GM12878 (cell line): Measurements from ENCODE around the gene PPP6R1. TPM values are rescaled to one million over a fixed set of nuclear protein-coding genes. Genes with fewer than 3 reads are reported as not detected.

ENCODE experiments used
- GABPA ChIP-seq: IDR thresholded peaks from 2 replicates; pipeline ENCODE4 v1.6.1; 2014; ENCODE audit warnings: antibody characterized with exemption, low read depth, mild to moderate bottlenecking, inconsistent platforms
- MEF2A ChIP-seq: IDR thresholded peaks from 2 replicates; pipeline ENCODE4 v1.6.1; 2011; ENCODE audit warnings: low read depth, mild to moderate bottlenecking, low read length, moderate library complexity; ENCODE audit not compliant: insufficient read depth
- SUPT20H ChIP-seq: IDR thresholded peaks from 2 replicates; pipeline ENCODE4 v1.6.1; 2011; ENCODE audit warnings: low read depth, mild to moderate bottlenecking, low read length, moderate library complexity, borderline replicate concordance; ENCODE audit not compliant: control insufficient read depth
- TCF7 ChIP-seq: IDR thresholded peaks from 2 replicates; pipeline ENCODE4 v1.6.1; 2014; ENCODE audit warnings: antibody characterized with exemption, borderline replicate concordance
- YY1 ChIP-seq: IDR thresholded peaks from 2 replicates; pipeline ENCODE4 v1.6.1; 2011; ENCODE audit warnings: low read depth, mild to moderate bottlenecking, low read length
- polyA plus RNA-seq, 11 experiments: library from polyadenylated mRNA; depleted of rRNA in 4 of 11; unstranded in 6 of 11; stranded (reverse) in 5 of 11; fragments of >200 nt; fragmentation: Nextera tagmentation in 4 of 11; fragmentation: Illumina TruSeq in 1 of 11; extraction: Ambion mirVana in 4 of 11; extraction: Trizol in 1 of 11; gene quantifications; 1 replicate in 1 of 11; 2 replicates in 10 of 11; pipeline versions ENCODE4 v1.2.1 to v1.2.3, GENCODE V29; 2011 to 2016; ENCODE audit warnings: inconsistent platforms in 2 of 11, missing spikeins in 2 of 11, low read depth in 1 of 11
- total RNA-seq, 4 experiments: library from RNA; depleted of rRNA in 3 of 4; stranded (reverse); fragments of >200 nt in 3 of 4; fragmentation: Illumina TruSeq in 1 of 4; extraction: Trizol in 1 of 4; gene quantifications; 2 replicates each; pipeline versions ENCODE4 v1.2.1 to v1.2.3, GENCODE V29; 2013 to 2021
- TF ChIP-seq, protein P1 (sequence below): fragments of 450-650 bp; IDR thresholded peaks from 2 replicates; pipeline ENCODE4 v1.6.1; 2017; ENCODE audit warnings: borderline replicate concordance
- TF ChIP-seq, protein P2 (sequence below): IDR thresholded peaks from 2 replicates; pipeline ENCODE4 v1.6.1; 2012; ENCODE audit warnings: improper control_type of control experiment, low read depth, low read length; ENCODE audit not compliant: insufficient replicate concordance
- TF ChIP-seq, protein P3 (sequence below): fragments of 450-650 bp; IDR thresholded peaks from 2 replicates; pipeline ENCODE4 v1.6.1; 2017; ENCODE audit warnings: mild to moderate bottlenecking

Gene PPP6R1
- total and polyA plus RNA-seq, 10 of the 15 experiments (the other 5 are each of a cell fraction or from before 2014, with no cell fraction given): 0.80 to 173 (median 63.7) TPM

DNA sequence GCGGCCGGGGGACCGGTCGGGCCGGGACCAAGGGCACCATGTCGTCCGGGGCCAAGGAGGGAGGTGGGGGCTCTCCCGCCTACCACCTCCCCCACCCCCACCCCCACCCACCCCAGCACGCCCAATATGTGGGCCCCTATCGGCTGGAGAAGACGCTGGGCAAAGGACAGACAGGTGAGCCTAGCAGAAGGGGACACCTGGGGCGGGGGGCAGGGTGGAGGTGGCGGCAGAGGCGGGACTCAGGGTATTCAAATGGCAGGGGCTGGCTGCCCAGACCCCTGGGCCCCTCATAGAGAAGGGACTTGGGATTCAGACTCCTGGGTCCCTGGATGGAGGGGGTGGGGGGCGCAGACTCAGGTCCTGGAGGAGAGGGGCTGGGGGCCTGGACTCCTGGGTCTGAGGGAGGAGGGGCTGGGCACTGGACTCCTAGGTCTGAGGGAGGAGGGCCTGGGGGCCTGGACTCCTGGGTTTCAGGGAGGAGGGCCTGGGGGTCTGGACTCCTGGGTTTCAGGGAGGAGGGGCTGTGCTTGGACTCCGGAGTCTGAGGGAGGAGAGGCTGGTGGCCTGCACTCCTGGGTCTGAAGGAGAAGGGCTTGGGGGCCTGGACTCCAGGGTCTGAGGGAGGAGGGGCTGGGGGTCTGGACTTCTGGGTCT is 25.7 kb upstream of the PPP6R1 start (continued):
- TF ChIP-seq, protein P1, sequence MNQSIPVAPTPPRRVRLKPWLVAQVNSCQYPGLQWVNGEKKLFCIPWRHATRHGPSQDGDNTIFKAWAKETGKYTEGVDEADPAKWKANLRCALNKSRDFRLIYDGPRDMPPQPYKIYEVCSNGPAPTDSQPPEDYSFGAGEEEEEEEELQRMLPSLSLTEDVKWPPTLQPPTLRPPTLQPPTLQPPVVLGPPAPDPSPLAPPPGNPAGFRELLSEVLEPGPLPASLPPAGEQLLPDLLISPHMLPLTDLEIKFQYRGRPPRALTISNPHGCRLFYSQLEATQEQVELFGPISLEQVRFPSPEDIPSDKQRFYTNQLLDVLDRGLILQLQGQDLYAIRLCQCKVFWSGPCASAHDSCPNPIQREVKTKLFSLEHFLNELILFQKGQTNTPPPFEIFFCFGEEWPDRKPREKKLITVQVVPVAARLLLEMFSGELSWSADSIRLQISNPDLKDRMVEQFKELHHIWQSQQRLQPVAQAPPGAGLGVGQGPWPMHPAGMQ: no peak
- TF ChIP-seq MEF2A: no peak
- TF ChIP-seq SUPT20H: no peak
- TF ChIP-seq TCF7: no peak
- TF ChIP-seq, protein P2, sequence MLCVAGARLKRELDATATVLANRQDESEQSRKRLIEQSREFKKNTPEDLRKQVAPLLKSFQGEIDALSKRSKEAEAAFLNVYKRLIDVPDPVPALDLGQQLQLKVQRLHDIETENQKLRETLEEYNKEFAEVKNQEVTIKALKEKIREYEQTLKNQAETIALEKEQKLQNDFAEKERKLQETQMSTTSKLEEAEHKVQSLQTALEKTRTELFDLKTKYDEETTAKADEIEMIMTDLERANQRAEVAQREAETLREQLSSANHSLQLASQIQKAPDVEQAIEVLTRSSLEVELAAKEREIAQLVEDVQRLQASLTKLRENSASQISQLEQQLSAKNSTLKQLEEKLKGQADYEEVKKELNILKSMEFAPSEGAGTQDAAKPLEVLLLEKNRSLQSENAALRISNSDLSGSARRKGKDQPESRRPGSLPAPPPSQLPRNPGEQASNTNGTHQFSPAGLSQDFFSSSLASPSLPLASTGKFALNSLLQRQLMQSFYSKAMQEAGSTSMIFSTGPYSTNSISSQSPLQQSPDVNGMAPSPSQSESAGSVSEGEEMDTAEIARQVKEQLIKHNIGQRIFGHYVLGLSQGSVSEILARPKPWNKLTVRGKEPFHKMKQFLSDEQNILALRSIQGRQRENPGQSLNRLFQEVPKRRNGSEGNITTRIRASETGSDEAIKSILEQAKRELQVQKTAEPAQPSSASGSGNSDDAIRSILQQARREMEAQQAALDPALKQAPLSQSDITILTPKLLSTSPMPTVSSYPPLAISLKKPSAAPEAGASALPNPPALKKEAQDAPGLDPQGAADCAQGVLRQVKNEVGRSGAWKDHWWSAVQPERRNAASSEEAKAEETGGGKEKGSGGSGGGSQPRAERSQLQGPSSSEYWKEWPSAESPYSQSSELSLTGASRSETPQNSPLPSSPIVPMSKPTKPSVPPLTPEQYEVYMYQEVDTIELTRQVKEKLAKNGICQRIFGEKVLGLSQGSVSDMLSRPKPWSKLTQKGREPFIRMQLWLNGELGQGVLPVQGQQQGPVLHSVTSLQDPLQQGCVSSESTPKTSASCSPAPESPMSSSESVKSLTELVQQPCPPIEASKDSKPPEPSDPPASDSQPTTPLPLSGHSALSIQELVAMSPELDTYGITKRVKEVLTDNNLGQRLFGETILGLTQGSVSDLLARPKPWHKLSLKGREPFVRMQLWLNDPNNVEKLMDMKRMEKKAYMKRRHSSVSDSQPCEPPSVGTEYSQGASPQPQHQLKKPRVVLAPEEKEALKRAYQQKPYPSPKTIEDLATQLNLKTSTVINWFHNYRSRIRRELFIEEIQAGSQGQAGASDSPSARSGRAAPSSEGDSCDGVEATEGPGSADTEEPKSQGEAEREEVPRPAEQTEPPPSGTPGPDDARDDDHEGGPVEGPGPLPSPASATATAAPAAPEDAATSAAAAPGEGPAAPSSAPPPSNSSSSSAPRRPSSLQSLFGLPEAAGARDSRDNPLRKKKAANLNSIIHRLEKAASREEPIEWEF: no peak
- TF ChIP-seq YY1: no peak
- TF ChIP-seq GABPA: no peak
- TF ChIP-seq, protein P3, sequence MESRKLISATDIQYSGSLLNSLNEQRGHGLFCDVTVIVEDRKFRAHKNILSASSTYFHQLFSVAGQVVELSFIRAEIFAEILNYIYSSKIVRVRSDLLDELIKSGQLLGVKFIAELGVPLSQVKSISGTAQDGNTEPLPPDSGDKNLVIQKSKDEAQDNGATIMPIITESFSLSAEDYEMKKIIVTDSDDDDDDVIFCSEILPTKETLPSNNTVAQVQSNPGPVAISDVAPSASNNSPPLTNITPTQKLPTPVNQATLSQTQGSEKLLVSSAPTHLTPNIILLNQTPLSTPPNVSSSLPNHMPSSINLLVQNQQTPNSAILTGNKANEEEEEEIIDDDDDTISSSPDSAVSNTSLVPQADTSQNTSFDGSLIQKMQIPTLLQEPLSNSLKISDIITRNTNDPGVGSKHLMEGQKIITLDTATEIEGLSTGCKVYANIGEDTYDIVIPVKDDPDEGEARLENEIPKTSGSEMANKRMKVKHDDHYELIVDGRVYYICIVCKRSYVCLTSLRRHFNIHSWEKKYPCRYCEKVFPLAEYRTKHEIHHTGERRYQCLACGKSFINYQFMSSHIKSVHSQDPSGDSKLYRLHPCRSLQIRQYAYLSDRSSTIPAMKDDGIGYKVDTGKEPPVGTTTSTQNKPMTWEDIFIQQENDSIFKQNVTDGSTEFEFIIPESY: no peak
